GM12874 (cell line): ENCODE measurements around the gene GALNTL6.

Experiments
- TF ChIP-seq, protein P1 (sequence below): IDR thresholded peaks from 2 replicates; pipeline ENCODE4 v1.5.1; 2011; ENCODE audit warnings: low read depth, mild to moderate bottlenecking, control low read depth, low read length, moderate library complexity; ENCODE audit not compliant: insufficient read depth

Gene GALNTL6

DNA sequence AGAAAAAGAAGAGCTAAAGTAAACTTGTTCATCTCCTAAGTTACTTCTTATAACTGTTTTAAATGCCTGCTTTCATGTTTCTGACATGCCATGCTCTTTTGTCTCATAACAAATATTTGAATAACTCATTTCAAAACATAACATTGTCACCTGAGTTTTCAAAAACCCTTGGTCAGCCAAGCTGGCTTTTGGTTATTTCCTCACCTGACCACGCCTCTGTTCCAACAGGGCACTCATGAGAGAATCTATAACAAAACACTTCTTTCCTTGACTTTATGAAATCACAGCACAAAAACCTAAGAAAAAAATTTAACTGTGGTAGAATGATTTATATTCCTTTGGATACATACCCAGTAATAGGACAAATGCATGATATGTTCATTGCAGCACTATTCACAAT is 1182.5 kb downstream of the GALNTL6 start:
- TF ChIP-seq, protein P1, sequence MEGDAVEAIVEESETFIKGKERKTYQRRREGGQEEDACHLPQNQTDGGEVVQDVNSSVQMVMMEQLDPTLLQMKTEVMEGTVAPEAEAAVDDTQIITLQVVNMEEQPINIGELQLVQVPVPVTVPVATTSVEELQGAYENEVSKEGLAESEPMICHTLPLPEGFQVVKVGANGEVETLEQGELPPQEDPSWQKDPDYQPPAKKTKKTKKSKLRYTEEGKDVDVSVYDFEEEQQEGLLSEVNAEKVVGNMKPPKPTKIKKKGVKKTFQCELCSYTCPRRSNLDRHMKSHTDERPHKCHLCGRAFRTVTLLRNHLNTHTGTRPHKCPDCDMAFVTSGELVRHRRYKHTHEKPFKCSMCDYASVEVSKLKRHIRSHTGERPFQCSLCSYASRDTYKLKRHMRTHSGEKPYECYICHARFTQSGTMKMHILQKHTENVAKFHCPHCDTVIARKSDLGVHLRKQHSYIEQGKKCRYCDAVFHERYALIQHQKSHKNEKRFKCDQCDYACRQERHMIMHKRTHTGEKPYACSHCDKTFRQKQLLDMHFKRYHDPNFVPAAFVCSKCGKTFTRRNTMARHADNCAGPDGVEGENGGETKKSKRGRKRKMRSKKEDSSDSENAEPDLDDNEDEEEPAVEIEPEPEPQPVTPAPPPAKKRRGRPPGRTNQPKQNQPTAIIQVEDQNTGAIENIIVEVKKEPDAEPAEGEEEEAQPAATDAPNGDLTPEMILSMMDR = no peak

DNA sequence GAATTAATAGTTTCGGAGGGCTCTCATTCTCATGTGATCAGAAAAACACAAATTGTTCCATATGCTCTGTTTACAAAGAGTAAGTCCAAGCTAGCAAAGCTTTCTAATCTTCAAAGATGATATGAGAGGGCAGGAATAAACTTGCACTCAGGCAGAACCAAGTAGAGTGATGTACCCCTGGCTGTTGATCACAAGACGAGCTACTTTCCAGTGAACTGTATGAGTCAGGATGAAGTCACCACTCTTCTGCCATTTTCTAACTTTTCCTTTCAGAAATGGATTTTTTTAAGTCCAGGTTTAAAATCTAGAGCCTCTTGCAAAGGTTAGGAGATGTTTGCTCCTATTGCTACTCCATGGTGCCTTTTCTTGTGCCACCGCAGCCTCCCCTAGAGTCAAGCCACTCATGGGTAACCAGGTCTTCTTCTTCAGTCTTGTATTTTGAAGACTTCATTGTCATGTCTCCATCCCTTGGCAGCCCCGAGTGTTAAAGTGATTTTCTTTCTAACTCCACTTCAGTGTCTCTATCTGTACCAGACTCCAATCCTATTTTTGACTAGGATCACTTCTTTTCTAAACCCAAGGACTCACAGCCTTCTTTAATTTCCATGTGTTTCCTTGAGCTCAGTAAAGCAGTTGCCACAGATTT is 1183.5 kb downstream of the GALNTL6 start:
- TF ChIP-seq, protein P1 = no peak

DNA sequence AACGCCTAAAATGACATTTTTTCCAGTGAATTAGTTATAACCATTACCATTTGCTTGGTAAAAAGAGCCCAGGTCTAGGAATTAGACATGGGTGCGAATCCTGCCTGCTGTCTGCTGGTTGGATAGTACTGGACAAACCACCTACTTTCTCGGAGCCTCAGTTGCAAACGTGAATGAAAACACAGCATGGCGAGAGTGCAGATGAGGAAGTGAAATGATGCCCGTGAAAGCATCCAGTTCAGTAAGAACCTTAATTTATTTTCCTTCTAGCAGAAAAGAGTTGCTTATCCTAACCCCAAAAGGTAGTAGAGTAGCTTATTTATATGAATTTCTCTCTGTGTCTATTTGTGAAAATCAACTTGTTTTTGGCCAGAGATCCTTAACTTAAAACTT is 1184.0 kb downstream of the GALNTL6 start:
- TF ChIP-seq, protein P1 = no peak

DNA sequence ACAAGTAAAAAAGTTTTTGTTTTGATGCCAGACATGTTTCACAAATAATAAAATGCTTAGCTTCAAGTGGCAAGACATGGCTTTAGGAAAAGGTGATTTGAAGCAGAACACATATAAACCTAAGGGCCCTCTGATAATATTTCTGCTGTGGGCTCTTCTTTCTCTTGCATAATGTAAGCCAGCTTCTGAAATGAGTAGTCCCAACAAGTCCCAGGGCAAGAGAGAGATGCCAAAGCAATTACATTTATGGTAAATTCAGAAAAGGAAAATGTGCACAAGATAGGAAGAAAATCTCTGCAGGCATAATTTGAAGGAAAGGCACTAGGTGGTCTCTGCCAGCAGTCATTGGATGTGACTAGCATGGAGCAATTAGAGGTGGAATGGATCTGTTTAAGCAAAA is 1184.7 kb downstream of the GALNTL6 start:
- TF ChIP-seq, protein P1 = no peak

DNA sequence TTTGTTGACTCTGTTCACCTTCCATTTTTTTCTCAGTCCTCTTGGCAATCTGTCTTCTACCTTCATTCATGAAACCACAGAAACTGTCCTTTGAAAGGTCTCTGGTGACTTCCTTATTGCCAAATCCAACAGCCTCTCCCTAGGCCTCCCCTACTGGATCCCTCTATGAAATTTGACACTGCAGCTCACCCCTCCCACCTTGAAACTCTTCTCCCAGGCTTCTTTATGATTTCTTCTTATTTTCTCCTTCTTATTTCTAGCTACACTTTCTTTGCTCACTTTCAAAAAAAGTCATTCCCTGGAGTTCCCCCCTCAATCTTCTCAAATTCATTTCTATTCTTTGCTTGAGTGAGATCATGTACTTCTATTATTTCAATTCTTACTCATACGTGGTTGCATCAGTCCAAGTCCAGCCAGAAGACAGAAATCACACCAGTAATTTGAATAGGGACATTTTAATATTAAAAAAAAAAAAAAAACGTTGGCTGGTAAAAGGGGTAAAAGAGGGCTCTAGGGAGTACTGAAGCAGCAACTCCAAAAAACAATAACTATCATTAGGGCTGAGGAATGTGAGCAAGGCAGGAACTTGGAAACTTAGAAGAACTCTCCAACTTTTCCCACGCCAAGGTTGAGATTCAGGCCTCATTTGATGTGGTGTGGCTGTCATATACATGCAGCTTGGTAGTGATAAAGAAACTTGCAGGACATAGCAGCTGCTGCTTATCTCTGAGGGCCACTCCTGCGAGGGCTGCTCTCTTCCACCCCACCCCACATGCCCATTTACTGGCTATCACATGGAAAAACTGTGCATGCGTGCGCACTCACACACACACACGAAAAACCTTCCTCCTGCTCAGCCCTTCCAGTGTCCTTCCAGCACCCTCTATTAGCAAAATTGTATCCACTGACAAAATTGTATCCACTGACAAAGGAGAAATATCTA is 1185.6 kb downstream of the GALNTL6 start:
- TF ChIP-seq, protein P1 = no peak

DNA sequence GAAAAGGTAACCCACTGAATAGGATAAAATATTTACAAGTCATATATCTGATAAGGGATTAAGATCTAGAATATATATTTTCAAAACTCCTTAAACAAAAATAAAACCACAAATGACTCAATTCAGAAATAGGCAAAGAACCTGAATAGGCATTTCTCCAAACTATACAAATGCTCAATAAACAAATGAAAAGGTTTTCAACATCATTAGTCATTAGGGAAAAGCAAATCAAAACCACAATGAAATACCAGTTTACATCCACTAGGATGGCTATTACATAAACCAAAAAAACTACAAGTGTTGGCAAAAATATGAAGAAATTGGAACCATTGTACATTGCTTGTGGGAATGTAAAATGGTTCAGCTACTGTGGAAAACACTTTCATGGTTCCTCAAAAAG is 1188.4 kb downstream of the GALNTL6 start:
- TF ChIP-seq, protein P1 = no peak

DNA sequence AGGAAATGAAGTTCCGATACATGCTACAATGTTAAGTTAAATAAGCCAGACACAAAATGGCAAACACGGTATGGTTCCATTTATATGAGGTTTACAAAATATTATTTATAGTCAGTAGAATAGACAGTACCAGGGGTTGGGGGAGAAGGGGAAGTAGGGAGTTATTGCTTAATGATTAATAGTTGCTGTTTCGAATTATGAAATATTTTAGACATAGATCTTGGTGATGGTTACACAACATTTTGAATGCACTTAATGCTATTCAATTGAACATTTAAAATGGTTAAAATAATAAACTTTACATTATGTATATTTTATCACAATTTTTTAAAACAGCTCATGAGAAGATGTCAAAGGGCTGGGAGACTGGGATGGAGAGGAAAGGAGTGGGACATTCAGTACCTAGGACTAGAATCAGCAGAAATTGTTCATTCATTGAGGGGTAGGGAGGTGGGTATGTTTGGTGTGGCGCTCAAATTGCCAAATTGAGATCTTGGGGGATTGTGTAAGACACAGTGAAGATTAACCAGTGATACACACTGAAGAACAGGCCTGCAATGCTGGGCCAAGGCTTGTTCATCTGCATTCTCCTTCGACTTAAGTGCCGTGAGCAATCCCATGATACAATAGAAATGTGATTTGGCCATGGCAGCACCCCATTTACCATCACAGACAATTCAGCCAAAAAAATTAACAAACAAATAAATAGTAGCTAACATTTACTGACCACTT is 1189.8 kb downstream of the GALNTL6 start:
- TF ChIP-seq, protein P1 = no peak
